ENCODE data around the gene LYST.

Gene LYST

GRCh38 chr1:235749755-235750300 is 116.9 kb downstream of the LYST start:
- no peak for DNase-seq

GRCh38 chr1:235748747-235749146 is 118.0 kb downstream of the LYST start:
- no peak for DNase-seq

- DNase-seq: no peak
These were observed 120.5 kb downstream of the LYST start for GRCh38 chr1:235746245-235746644.

GRCh38 chr1:235745503-235746136 is 121.1 kb downstream of the LYST start:
- no peak for DNase-seq

- DNase-seq: no peak
These were observed 123.6 kb downstream of the LYST start for GRCh38 chr1:235742914-235743599.

- no peak for DNase-seq
These were observed 125.4 kb downstream of the LYST start for GRCh38 chr1:235741294-235741693.

GRCh38 chr1:235739631-235740030 is 127.1 kb downstream of the LYST start:
- DNase-seq: no peak

GRCh38 chr1:235739124-235739523 is 127.6 kb downstream of the LYST start:
- DNase-seq: no peak

GRCh38 chr1:235737751-235738150 is 129.0 kb downstream of the LYST start:
- no peak for DNase-seq

- no peak for DNase-seq
These were observed 130.4 kb downstream of the LYST start for GRCh38 chr1:235736263-235736662.

- no peak for DNase-seq
These were observed 131.1 kb downstream of the LYST start for GRCh38 chr1:235735621-235736020.

GRCh38 chr1:235734335-235734734 is 132.4 kb downstream of the LYST start:
- DNase-seq: no peak

- DNase-seq: no peak
These were observed 136.7 kb downstream of the LYST start for GRCh38 chr1:235730007-235730406.

GRCh38 chr1:235726557-235726956 is 140.1 kb downstream of the LYST start:
- DNase-seq: no peak

GRCh38 chr1:235725434-235725833 is 141.3 kb downstream of the LYST start:
- DNase-seq: no peak

GRCh38 chr1:235724730-235725129 is 142.0 kb downstream of the LYST start:
- no peak for DNase-seq

GRCh38 chr1:235722858-235723257 is 143.8 kb downstream of the LYST start:
- DNase-seq: no peak

GRCh38 chr1:235721982-235722381 is 144.7 kb downstream of the LYST start:
- DNase-seq: no peak

GRCh38 chr1:235720544-235720943 is 146.2 kb downstream of the LYST start:
- DNase-seq: no peak

- no peak for DNase-seq
These were observed 152.4 kb downstream of the LYST start for GRCh38 chr1:235714205-235714897.

GRCh38 chr1:235712812-235713211 is 153.9 kb downstream of the LYST start:
- no peak for DNase-seq

GRCh38 chr1:235710687-235711086 is 156.0 kb downstream of the LYST start:
- no peak for DNase-seq

GRCh38 chr1:235709018-235709417 is 157.7 kb downstream of the LYST start:
- no peak for DNase-seq

Data from left hindlimb (tissue), 1 donor.